SK-N-SH (cell line): ENCODE data around the gene IGF2BP3.

Experiments
- CTCF ChIP-seq: fragments of 200-600 bp; sonication (generic); IDR thresholded peaks from 2 replicates; pipeline ENCODE4 v1.6.1; 2017; ENCODE audit warnings: antibody characterized with exemption, mild to moderate bottlenecking, moderate library complexity
- ELF1 ChIP-seq: IDR thresholded peaks from 2 replicates; pipeline ENCODE4 v1.4.0; 2012
- EP300 ChIP-seq, 2 experiments: IDR thresholded peaks; 2 replicates each; pipeline versions ENCODE4 v1.4.0 to v1.6.1; 2012; ENCODE audit warnings: borderline replicate concordance in 1 of 2, low read depth in 1 of 2, low read length in 1 of 2
- GABPA ChIP-seq: IDR thresholded peaks from 2 replicates; pipeline ENCODE4 v1.4.0; 2012; ENCODE audit warnings: low read depth, mild to moderate bottlenecking
- JUND ChIP-seq: IDR thresholded peaks from 2 replicates; pipeline ENCODE4 v1.4.0; 2012
- MEF2A ChIP-seq: IDR thresholded peaks from 2 replicates; pipeline ENCODE4 v1.4.0; 2012; ENCODE audit warnings: low read depth, borderline replicate concordance
- PBX3 ChIP-seq: IDR thresholded peaks from 2 replicates; pipeline ENCODE4; 2012
- POLR2AphosphoS5 ChIP-seq: IDR thresholded peaks from 2 replicates; pipeline ENCODE4 v1.6.1; 2012; ENCODE audit warnings: low read depth, low read length
- TAF1 ChIP-seq: IDR thresholded peaks from 2 replicates; pipeline ENCODE4 v1.6.1; 2012; ENCODE audit warnings: low read depth, mild to moderate bottlenecking, low read length, moderate library complexity, borderline replicate concordance

GRCh38 chr7:23272275-23272674 is 198.0 kb downstream of the IGF2BP3 start:
- TF ChIP-seq MEF2A, result no peak
- no peak for TF ChIP-seq EP300 (IDR thresholded peaks at IDR 0.05; ENCODE audit: borderline replicate concordance in 1 of 2, low read depth in 1 of 2, low read length in 1 of 2)
- no peak for TF ChIP-seq CTCF
- no peak for TF ChIP-seq JUND
- no peak for TF ChIP-seq GABPA
- no peak for TF ChIP-seq PBX3
- TF ChIP-seq ELF1, result no peak
- TF ChIP-seq TAF1, result no peak
- no peak for TF ChIP-seq POLR2AphosphoS5
